Measurements from ENCODE around the gene TOR3A. TPM values are rescaled to one million over a fixed set of nuclear protein-coding genes. Genes with fewer than 3 reads are reported as not detected.

The TOR3A gene
- total RNA-seq, 2 experiments from 2014 or later, result 41.5 to 45.1 TPM

DNA sequence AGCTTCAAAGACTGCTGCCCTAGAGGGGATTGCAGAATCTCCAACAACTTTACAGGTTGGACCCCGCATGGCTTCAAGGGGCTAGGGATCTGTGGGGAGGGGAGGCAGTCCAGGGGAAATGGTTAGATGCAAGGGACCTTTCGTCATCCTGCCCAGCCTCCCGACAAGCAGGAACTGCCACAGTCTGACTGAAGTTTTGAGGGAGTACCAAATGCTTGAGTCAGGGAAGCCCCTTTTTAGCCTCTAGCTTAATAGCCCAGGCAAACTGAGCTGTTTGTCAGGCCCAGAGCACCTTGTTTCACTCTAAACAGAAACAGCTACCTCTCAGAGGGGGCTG is 1.1 kb downstream of the TOR3A start:
- no peak for ATAC-seq (ENCODE audit: low read depth)
- peaks cover 8% of the 10 kb centered on the region for H3K36me3 Mint-ChIP-seq
- H3K4me3 Mint-ChIP-seq, result peak overlapping the region; percentile 97
- H3K27ac Mint-ChIP-seq, result peak overlapping the region; percentile 94
- POLR2A ChIA-PET, result interaction anchor here (1.4 to 2.2 kb wide), 3 partner anchors 45 to 285 kb away, joined by 5 to 10 read pairs (median 7); partner anchors contain the start of gene SOAT1
- DNase-seq, result no peak
- no peaks in the 10 kb centered on the region for H3K9me3 Mint-ChIP-seq
- H3K4me1 Mint-ChIP-seq, result peaks cover 24% of the 10 kb centered on the region
- H3K27me3 Mint-ChIP-seq, result no peaks in the 10 kb centered on the region

DNA sequence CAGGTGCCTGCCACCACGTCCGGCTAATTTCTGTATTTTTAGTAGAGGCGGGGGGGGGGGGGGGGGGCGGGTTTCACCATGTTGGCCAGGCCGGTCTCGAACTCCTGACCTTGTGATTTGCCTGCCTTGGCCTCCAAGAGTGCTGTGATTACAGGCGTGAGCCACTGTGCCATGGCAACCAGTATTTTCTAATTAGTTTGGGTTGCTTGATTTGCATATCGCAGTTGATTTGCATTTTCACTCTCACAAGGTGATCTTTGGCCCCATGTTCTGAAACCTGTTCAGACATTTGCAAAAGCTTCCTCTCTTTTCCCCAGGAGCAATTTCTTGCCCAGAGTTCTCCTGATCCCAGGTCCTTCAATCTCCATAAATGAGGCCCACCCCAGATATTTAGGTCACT is 1.7 kb downstream of the TOR3A start:
- peak overlapping the region; percentile 97 for H3K4me3 Mint-ChIP-seq
- POLR2A ChIA-PET, result interaction anchor here (2.2 kb wide), 1 partner anchor 211 kb away, joined by 10 read pairs; the partner anchor contains the start of gene SOAT1
- ATAC-seq (ENCODE audit: low read depth) (no peak), DNase-seq (no peak)
- H3K9me3 Mint-ChIP-seq, result no peaks in the 10 kb centered on the region
- H3K36me3 Mint-ChIP-seq, result peaks cover 8% of the 10 kb centered on the region
- H3K27me3 Mint-ChIP-seq, result no peaks in the 10 kb centered on the region
- peaks cover 24% of the 10 kb centered on the region for H3K4me1 Mint-ChIP-seq
- H3K27ac Mint-ChIP-seq, result no peak overlapping the region

DNA sequence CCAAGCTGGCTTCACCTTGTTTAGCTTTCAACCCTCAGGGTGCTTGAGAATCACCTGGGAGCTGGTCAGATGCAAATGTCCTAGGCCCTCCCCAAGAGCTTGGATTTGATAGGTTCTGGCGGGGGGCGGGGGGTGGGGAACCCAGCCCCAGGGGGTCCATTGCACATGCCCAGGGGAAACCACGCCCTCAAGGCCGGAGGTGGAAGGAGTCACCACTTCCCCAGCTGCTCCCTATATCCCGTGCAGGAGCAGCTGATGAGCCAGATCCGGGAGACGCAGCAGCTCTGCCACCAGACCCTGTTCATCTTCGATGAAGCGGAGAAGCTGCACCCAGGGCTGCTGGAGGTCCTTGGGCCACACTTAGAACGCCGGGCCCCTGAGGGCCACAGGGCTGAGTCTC is 5.8 kb downstream of the TOR3A start:
- no peak for ATAC-seq (ENCODE audit: low read depth)
- Mint-ChIP-seq H3K27ac (no peak overlapping the region), H3K4me3 (no peak overlapping the region), H3K9me3 (no peaks in the 10 kb centered on the region), H3K27me3 (no peaks in the 10 kb centered on the region), H3K4me1 (peaks cover 9% of the 10 kb centered on the region), H3K36me3 (peaks cover 13% of the 10 kb centered on the region)
- DNase-seq, result no peak
- POLR2A ChIA-PET, result no interaction called here

- no peak overlapping the region for H3K27ac Mint-ChIP-seq
- POLR2A ChIA-PET, result no interaction called here
- H3K36me3 Mint-ChIP-seq, result peaks cover 18% of the 10 kb centered on the region
- no peak overlapping the region for H3K4me3 Mint-ChIP-seq
- DNase-seq (no peak), ATAC-seq (ENCODE audit: low read depth) (no peak)
- no peaks in the 10 kb centered on the region for H3K27me3 Mint-ChIP-seq
- H3K4me1 Mint-ChIP-seq, result peaks cover 4% of the 10 kb centered on the region
- H3K9me3 Mint-ChIP-seq, result no peaks in the 10 kb centered on the region
Observed at GRCh38 chr1:179089827-179090482, 8.1 kb downstream of the TOR3A start.

DNA sequence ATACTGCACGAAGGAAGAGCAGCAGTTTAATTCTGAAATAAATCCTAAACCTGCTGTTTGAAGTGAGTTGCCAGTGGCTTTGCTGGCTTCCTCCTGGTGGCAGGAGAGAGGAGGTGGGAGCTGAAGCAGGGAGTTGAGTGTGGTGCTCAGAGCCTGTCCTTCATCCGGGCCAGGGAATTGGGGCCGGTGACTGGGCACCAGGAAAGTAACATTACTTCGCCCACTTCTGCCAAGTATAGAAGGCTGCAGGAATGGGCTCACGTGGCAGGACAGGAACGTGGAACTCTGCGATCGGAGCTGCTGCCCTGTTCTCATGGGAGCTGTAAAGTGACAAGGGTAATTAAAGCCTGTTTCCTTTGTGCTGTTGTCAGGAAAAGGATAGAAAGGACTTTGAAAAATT is 8.7 kb downstream of the TOR3A start:
- no peak overlapping the region for H3K27ac Mint-ChIP-seq
- POLR2A ChIA-PET, result interaction anchor here (1.0 kb wide), 1 partner anchor 275 kb away, joined by 3 read pairs; no protein-coding TSS in a partner anchor

GRCh38 chr1:179090923-179091322 is 9.1 kb downstream of the TOR3A start:
- DNase-seq, result no peak
- H3K4me3 Mint-ChIP-seq, result no peak overlapping the region
- H3K27me3 Mint-ChIP-seq, result no peaks in the 10 kb centered on the region
- H3K27ac Mint-ChIP-seq, result peak overlapping the region; percentile 68
- H3K9me3 Mint-ChIP-seq, result no peaks in the 10 kb centered on the region
- H3K4me1 Mint-ChIP-seq, result peaks cover 2% of the 10 kb centered on the region
- POLR2A ChIA-PET, result interaction anchor here (1.0 kb wide), 1 partner anchor 274 kb away, joined by 3 read pairs; no protein-coding TSS in a partner anchor
- peaks cover 14% of the 10 kb centered on the region for H3K36me3 Mint-ChIP-seq
- ATAC-seq (ENCODE audit: low read depth), result no peak

More for the DNA sequence above, 8.7 kb downstream of the TOR3A start:
- no peak overlapping the region for H3K4me3 Mint-ChIP-seq
- H3K36me3 Mint-ChIP-seq, result peaks cover 16% of the 10 kb centered on the region
- no peaks in the 10 kb centered on the region for H3K27me3 Mint-ChIP-seq
- H3K4me1 Mint-ChIP-seq, result peaks cover 2% of the 10 kb centered on the region
- ATAC-seq (ENCODE audit: low read depth), result no peak
- no peak for DNase-seq
- no peaks in the 10 kb centered on the region for H3K9me3 Mint-ChIP-seq

DNA sequence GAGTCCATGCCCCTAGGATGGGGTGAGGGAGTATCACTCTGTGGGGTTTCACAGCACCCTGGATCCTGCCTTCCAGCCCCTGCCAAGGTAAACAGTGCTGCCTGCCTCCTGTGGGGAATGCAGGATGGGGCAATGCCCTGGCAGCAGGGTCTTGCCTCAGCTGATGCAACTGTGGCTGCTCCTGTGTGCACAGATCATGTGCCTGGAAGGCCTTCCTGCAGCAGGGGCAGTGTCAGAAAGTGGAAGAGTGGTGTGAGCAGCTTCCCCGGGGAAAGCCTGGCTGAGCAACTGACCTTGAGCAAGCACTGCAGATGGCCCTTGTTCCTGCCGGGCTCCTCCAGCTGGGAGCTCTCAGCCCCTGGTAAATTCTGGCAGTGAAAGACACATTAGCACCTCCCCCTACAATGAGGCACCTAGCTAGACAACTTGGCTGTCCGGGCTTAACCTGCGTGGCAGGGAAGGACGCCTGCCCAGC is 9.9 kb downstream of the TOR3A start:
- no peak for ATAC-seq (ENCODE audit: low read depth)
- Mint-ChIP-seq H3K36me3 (peaks cover 14% of the 10 kb centered on the region), H3K4me1 (peaks cover 2% of the 10 kb centered on the region), H3K9me3 (no peaks in the 10 kb centered on the region), H3K27me3 (no peaks in the 10 kb centered on the region), H3K27ac (peak overlapping the region; percentile 68), H3K4me3 (no peak overlapping the region)
- POLR2A ChIA-PET, result interaction anchor here (0.9 kb wide), 1 partner anchor 289 kb away, joined by 4 read pairs; no protein-coding TSS in a partner anchor
- no peak for DNase-seq

DNA sequence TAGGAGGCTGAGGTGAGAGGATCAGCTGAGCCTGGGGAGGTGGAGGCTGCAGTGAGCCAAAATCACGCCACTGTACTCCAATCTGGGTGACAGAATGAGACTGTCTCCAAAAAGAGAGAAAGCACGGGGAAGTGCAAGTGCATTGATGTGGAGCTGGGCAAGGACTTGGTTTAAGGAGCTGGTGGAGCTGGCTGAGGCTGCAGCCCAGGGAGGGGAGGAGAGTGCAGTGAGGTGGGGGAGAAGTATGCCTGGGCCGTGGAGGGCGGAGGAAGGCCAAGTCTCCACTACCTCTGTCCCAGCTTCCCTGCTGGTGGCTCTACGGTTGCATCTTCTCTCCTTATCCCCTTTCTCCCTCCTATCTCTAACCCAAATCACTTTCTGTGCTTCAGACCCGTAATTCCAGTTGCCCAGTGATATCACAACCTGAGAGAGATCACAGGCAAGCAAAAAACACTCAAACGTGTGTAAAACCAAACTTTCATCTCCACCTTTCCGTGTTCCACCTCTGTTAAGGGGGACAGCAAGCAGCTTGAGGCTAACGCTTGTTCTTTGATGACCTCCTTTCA is 11.1 kb downstream of the TOR3A start:
- Mint-ChIP-seq H3K27me3 (no peaks in the 10 kb centered on the region), H3K4me1 (peaks cover 2% of the 10 kb centered on the region), H3K9me3 (no peaks in the 10 kb centered on the region), H3K4me3 (no peak overlapping the region), H3K27ac (peak overlapping the region; percentile 13), H3K36me3 (peaks cover 14% of the 10 kb centered on the region)
- POLR2A ChIA-PET, result interaction anchor here (0.6 kb wide), 1 partner anchor 32 kb away, joined by 5 read pairs; no protein-coding TSS in a partner anchor
- DNase-seq (no peak), ATAC-seq (ENCODE audit: low read depth) (no peak)

GRCh38 chr1:179094818-179095217 is 12.9 kb downstream of the TOR3A start:
- DNase-seq, result no peak
- no peak overlapping the region for H3K27ac Mint-ChIP-seq
- no peaks in the 10 kb centered on the region for H3K4me1 Mint-ChIP-seq
- H3K4me3 Mint-ChIP-seq, result no peak overlapping the region
- no peaks in the 10 kb centered on the region for H3K27me3 Mint-ChIP-seq
- H3K9me3 Mint-ChIP-seq, result no peaks in the 10 kb centered on the region
- POLR2A ChIA-PET, result no interaction called here
- peaks cover 13% of the 10 kb centered on the region for H3K36me3 Mint-ChIP-seq
- ATAC-seq (ENCODE audit: low read depth), result no peak

GRCh38 chr1:179095377-179095776 is 13.5 kb downstream of the TOR3A start:
- Mint-ChIP-seq H3K4me1 (no peaks in the 10 kb centered on the region), H3K27me3 (no peaks in the 10 kb centered on the region), H3K4me3 (no peak overlapping the region), H3K9me3 (no peaks in the 10 kb centered on the region), H3K36me3 (peaks cover 12% of the 10 kb centered on the region), H3K27ac (no peak overlapping the region)
- ATAC-seq (ENCODE audit: low read depth), result no peak
- no peak for DNase-seq
- POLR2A ChIA-PET, result no interaction called here

DNA sequence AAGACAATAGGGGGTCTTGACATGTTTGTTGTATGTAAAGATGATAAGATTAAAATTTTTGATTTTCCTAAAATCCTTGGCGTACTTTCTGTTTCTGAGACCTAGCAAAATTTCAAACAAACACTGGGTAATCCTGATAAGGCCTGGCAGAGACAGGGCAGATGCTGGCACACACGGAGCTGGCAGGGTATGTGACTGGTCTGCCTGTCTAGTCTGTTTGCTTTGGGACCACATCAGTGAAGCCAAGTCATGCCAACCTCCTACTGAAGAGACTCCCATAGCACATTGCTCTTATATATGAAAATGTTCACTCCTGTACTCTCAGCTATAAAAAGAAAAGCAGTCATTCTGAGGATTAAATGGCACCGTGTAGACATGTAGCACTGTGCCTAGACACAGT is 14.1 kb downstream of the TOR3A start:
- Mint-ChIP-seq H3K36me3 (peaks cover 11% of the 10 kb centered on the region), H3K4me3 (no peak overlapping the region), H3K27ac (peak overlapping the region; percentile 15)

DNA sequence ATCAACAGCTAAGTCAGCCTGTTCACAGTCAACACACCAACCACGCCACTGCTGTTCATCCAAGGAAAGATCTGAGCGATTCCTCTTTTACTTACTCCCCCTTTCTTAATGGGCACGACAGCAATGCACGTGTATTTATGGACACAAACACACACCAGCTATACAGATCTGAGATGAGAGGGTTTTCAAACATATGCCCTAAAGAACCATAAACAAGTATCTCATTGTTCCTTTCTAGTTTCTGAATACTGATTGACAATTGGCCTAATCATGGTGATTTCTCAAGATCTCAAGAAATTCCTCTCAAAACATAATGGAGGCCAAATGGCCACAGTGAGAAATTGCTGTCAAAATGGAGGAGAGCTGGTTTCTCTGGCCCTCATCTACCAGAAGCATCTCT is 18.0 kb downstream of the TOR3A start:
- DNase-seq (no peak), ATAC-seq (ENCODE audit: low read depth) (no peak)
- H3K27ac Mint-ChIP-seq, result no peak overlapping the region
- POLR2A ChIA-PET, result no interaction called here
- H3K9me3 Mint-ChIP-seq, result no peaks in the 10 kb centered on the region
- H3K36me3 Mint-ChIP-seq, result peaks cover 6% of the 10 kb centered on the region
- no peaks in the 10 kb centered on the region for H3K27me3 Mint-ChIP-seq
- no peak overlapping the region for H3K4me3 Mint-ChIP-seq
- no peaks in the 10 kb centered on the region for H3K4me1 Mint-ChIP-seq

More for the DNA sequence above, 14.1 kb downstream of the TOR3A start:
- DNase-seq (no peak), ATAC-seq (ENCODE audit: low read depth) (no peak)
- Mint-ChIP-seq H3K4me1 (no peaks in the 10 kb centered on the region), H3K9me3 (no peaks in the 10 kb centered on the region), H3K27me3 (no peaks in the 10 kb centered on the region)
- POLR2A ChIA-PET, result no interaction called here

DNA sequence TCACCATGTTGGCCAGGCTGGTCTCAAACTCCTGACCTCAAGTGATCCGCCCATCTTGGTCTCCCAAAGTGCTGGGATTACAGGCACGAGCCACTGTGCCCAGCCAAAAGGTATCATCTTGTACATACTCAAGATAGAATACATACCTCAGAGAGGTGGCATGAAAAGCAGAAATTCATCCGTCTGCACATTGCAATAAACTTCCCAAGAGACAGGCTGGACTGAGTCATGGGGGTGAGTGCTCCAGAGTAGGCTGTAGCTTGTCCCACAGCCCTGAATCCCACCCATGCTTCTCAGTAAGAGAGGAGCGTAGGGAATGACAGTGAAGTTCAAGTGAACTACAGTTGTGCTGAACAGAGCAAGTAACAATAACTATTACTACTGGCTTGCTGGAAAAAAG is 19.7 kb downstream of the TOR3A start:
- ATAC-seq (ENCODE audit: low read depth) (no peak), DNase-seq (no peak)
- no peak overlapping the region for H3K4me3 Mint-ChIP-seq
- peaks cover 3% of the 10 kb centered on the region for H3K36me3 Mint-ChIP-seq
- H3K27ac Mint-ChIP-seq, result no peak overlapping the region
- POLR2A ChIA-PET, result no interaction called here
- no peaks in the 10 kb centered on the region for H3K4me1 Mint-ChIP-seq
- no peaks in the 10 kb centered on the region for H3K27me3 Mint-ChIP-seq
- no peaks in the 10 kb centered on the region for H3K9me3 Mint-ChIP-seq

DNA sequence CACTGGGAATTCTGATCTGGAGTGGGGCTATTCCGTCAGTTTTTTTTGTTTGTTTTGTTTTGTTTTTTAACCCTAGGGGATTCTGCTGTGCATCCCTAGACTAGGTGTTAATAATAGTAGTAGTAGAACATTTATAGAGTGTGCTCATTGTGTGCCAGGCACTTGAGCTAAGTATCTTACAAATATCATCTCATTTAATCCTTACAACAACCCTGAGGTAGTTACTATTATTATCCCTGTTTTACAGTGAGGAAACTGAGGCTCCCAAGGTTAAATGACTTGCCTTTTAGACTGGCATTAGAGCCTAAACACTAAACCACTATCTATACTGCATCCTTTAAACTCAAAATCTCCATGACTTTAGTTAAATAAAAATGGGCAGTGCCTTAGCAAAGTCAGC is 22.1 kb downstream of the TOR3A start:
- Mint-ChIP-seq H3K9me3 (no peaks in the 10 kb centered on the region), H3K36me3 (peaks cover 2% of the 10 kb centered on the region), H3K4me3 (no peak overlapping the region), H3K27ac (no peak overlapping the region), H3K27me3 (no peaks in the 10 kb centered on the region), H3K4me1 (no peaks in the 10 kb centered on the region)
- DNase-seq, result no peak
- ATAC-seq (ENCODE audit: low read depth), result no peak
- POLR2A ChIA-PET, result no interaction called here

Data from activated naive CD8-positive, alpha-beta T cell treated with anti-CD3 and anti-CD28 coated beads, Interleukin-2, amount 10 ng/mL, durations not matched to agents 7 days and 5 days (primary cell).